Stimulated activated CD4-positive, alpha-beta T cell treated with anti-CD3 and anti-CD28 coated beads, Interleukin-2, amount 100 ng/mL, for 24 hours (primary cell): ENCODE results near the gene ZNF891.

ENCODE experiments used
- DNase-seq, 2 donors: peaks; one replicate each; pipeline ENCODE4 v3.0.0-alpha.2; 2020

Gene ZNF891

DNA sequence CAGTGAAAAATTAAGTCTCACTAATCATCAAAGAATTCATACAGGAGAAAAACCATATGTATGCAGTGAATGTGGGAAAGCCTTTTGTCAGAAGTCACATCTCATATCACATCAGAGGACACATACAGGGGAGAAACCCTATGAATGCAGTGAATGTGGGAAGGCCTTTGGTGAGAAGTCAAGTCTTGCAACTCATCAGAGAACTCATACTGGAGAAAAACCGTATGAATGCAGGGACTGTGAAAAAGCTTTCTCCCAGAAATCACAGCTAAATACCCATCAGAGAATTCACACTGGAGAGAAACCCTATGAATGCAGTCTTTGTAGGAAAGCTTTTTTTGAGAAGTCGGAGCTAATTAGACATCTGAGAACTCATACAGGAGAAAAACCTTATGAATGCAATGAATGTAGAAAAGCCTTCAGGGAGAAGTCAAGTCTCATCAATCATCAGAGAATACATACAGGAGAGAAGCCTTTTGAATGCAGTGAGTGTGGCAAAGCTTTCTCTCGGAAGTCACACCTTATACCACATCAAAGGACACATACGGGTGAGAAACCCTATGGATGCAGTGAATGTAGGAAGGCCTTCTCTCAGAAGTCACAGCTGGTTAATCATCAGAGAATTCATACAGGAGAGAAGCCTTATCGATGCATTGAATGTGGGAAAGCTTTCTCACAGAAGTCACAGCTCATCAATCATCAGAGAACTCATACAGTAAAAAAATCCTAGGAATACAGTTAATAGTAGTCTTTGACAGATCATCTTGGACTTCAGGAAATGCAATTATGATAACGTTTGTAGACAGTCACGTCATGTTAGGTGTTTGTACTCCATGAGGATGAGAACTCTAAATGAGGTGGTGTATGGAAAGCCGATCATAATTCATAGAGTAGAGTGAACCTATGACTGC lies 71.6 kb downstream of the ZNF891 start:
- no peak for DNase-seq

DNA sequence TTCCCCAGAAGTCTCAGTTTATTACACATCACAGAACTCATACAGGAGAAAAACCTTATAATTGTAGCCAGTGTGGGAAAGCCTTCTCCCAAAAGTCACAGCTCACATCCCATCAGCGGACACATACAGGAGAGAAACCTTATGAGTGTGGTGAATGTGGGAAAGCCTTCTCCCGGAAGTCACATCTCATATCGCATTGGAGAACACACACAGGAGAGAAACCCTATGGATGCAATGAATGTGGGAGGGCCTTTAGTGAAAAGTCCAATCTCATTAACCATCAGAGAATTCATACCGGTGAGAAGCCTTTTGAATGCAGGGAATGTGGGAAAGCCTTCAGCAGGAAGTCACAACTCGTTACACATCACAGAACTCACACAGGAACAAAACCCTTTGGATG lies 72.6 kb downstream of the ZNF891 start:
- no peak for DNase-seq
